ENCODE measurements around the gene APBA2.

DNA sequence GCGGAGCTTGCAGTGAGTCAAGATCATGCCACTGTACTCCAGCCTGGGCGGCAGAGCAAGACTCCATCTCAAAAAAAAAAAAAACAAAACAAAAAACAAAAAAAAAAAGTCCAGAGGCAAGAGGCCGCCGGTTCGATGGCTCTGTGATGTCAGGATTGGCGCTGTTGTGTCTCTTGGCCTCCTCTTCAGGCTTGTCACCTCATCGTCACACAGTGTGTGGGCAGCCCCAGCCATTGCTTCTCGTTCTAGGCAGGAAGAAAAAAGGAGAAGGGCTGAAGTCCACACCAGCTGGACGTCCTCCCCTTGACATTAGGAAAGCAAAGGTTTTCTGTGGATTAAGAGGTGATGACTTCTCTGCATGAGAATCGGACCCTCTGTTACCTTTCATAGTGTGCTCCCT is 192.8 kb downstream of the APBA2 start:
- TF ChIP-seq, protein P1, sequence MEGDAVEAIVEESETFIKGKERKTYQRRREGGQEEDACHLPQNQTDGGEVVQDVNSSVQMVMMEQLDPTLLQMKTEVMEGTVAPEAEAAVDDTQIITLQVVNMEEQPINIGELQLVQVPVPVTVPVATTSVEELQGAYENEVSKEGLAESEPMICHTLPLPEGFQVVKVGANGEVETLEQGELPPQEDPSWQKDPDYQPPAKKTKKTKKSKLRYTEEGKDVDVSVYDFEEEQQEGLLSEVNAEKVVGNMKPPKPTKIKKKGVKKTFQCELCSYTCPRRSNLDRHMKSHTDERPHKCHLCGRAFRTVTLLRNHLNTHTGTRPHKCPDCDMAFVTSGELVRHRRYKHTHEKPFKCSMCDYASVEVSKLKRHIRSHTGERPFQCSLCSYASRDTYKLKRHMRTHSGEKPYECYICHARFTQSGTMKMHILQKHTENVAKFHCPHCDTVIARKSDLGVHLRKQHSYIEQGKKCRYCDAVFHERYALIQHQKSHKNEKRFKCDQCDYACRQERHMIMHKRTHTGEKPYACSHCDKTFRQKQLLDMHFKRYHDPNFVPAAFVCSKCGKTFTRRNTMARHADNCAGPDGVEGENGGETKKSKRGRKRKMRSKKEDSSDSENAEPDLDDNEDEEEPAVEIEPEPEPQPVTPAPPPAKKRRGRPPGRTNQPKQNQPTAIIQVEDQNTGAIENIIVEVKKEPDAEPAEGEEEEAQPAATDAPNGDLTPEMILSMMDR (IDR thresholded peaks at IDR 0.05) = no peak
- no peak for TF ChIP-seq EP300 (IDR thresholded peaks at IDR 0.05)
